Measurements from ENCODE around the gene TULP1.

- no peak for TF ChIP-seq REST (IDR thresholded peaks at IDR 0.05; ENCODE audit: low read depth)
- no peak for TF ChIP-seq TAF1 (IDR thresholded peaks at IDR 0.05; ENCODE audit: low read depth)
- TF ChIP-seq CREB1 (IDR thresholded peaks at IDR 0.05; ENCODE audit: low read depth) = no peak
- TF ChIP-seq YY1 (IDR thresholded peaks at IDR 0.05; ENCODE audit: low read depth) = no peak
- TF ChIP-seq TEAD4 (IDR thresholded peaks at IDR 0.05) = no peak
- no peak for TF ChIP-seq EP300 (IDR thresholded peaks at IDR 0.05; ENCODE audit: borderline replicate concordance)
- TF ChIP-seq FOXM1 (IDR thresholded peaks at IDR 0.05; ENCODE audit: borderline replicate concordance, low read depth) = no peak
- no peak for TF ChIP-seq NFIC (IDR thresholded peaks at IDR 0.05)
- TF ChIP-seq CEBPB (IDR thresholded peaks at IDR 0.05) = no peak
- TF ChIP-seq MAX (IDR thresholded peaks at IDR 0.05) = no peak
- TF ChIP-seq EGR1 (IDR thresholded peaks at IDR 0.05) = no peak
Observed at GRCh38 chr6:35454391-35455110, 58.1 kb downstream of the TULP1 start.

All from Ishikawa (cell line).